Measurements from ENCODE around the gene CYP24A1. TPM values are rescaled to one million over a fixed set of nuclear protein-coding genes. Genes with fewer than 3 reads are reported as not detected.

Gene CYP24A1
- total RNA-seq, 1 donor = not detected

GRCh38 chr20:54170026-54170471 is 3.7 kb downstream of the CYP24A1 start:
- Histone ChIP-seq H3K4me3 (ENCODE audit: insufficient read depth, low read length) (no peak overlapping the region), H3K4me1 (ENCODE audit: insufficient read depth, low read length) (peaks cover 8% of the 10 kb centered on the region), H3K27me3 (ENCODE audit: insufficient read depth, low read length) (peaks cover 75% of the 10 kb centered on the region), H3K9me3 (ENCODE audit: low read depth, low read length) (no peaks in the 10 kb centered on the region), H2AFZ (ENCODE audit: low read length) (no peak overlapping the region), H3K36me3 (ENCODE audit: insufficient read depth, low read length) (no peaks in the 10 kb centered on the region), H3K79me2 (ENCODE audit: insufficient read depth, low read length) (no peaks in the 10 kb centered on the region), H4K20me1 (ENCODE audit: insufficient read depth, low read length) (no peaks in the 10 kb centered on the region), H3K4me2 (ENCODE audit: insufficient read depth, low read length) (no peak overlapping the region), H3K27ac (ENCODE audit: low read depth, low read length) (no peak overlapping the region)
- no peak for TF ChIP-seq CTCF (IDR thresholded peaks at IDR 0.05; ENCODE audit: extremely low read depth, low read depth, low read length)
- DNase-seq (ENCODE audit: insufficient read length, low spot score, missing footprints) = no peak

GRCh38 chr20:54168961-54169862 is 4.6 kb downstream of the CYP24A1 start:
- H3K79me2 ChIP-seq (ENCODE audit: insufficient read depth, low read length) = no peaks in the 10 kb centered on the region
- no peaks in the 10 kb centered on the region for H3K9me3 ChIP-seq (ENCODE audit: low read depth, low read length)
- no peaks in the 10 kb centered on the region for H3K36me3 ChIP-seq (ENCODE audit: insufficient read depth, low read length)
- no peak overlapping the region for H3K27ac ChIP-seq (ENCODE audit: low read depth, low read length)
- peak overlapping the region; percentile 24 for H3K4me2 ChIP-seq (ENCODE audit: insufficient read depth, low read length)
- peaks cover 67% of the 10 kb centered on the region for H3K27me3 ChIP-seq (ENCODE audit: insufficient read depth, low read length)
- peaks cover 8% of the 10 kb centered on the region for H3K4me1 ChIP-seq (ENCODE audit: insufficient read depth, low read length)
- H3K4me3 ChIP-seq (ENCODE audit: insufficient read depth, low read length) = no peak overlapping the region
- no peak for TF ChIP-seq CTCF (IDR thresholded peaks at IDR 0.05; ENCODE audit: extremely low read depth, low read depth, low read length)
- no peak overlapping the region for H2AFZ ChIP-seq (ENCODE audit: low read length)
- DNase-seq (ENCODE audit: insufficient read length, low spot score, missing footprints) = no peak
- H4K20me1 ChIP-seq (ENCODE audit: insufficient read depth, low read length) = no peaks in the 10 kb centered on the region

GRCh38 chr20:54167909-54168872 is 5.6 kb downstream of the CYP24A1 start:
- Histone ChIP-seq H2AFZ (ENCODE audit: low read length) (no peak overlapping the region), H3K9me3 (ENCODE audit: low read depth, low read length) (no peaks in the 10 kb centered on the region), H4K20me1 (ENCODE audit: insufficient read depth, low read length) (no peaks in the 10 kb centered on the region), H3K79me2 (ENCODE audit: insufficient read depth, low read length) (no peaks in the 10 kb centered on the region), H3K27ac (ENCODE audit: low read depth, low read length) (no peak overlapping the region), H3K36me3 (ENCODE audit: insufficient read depth, low read length) (no peaks in the 10 kb centered on the region), H3K4me2 (ENCODE audit: insufficient read depth, low read length) (no peak overlapping the region), H3K27me3 (ENCODE audit: insufficient read depth, low read length) (peaks cover 62% of the 10 kb centered on the region), H3K4me3 (ENCODE audit: insufficient read depth, low read length) (no peak overlapping the region), H3K4me1 (ENCODE audit: insufficient read depth, low read length) (peaks cover 8% of the 10 kb centered on the region)
- no peak for TF ChIP-seq CTCF (IDR thresholded peaks at IDR 0.05; ENCODE audit: extremely low read depth, low read depth, low read length)
- DNase-seq (ENCODE audit: insufficient read length, low spot score, missing footprints) = no peak
